Measurements from ENCODE around the gene FAM114A1.
A peak's percentile ranks its signal among the peaks of the same experiment; 100 is the strongest.

FAM114A1 gene

DNA sequence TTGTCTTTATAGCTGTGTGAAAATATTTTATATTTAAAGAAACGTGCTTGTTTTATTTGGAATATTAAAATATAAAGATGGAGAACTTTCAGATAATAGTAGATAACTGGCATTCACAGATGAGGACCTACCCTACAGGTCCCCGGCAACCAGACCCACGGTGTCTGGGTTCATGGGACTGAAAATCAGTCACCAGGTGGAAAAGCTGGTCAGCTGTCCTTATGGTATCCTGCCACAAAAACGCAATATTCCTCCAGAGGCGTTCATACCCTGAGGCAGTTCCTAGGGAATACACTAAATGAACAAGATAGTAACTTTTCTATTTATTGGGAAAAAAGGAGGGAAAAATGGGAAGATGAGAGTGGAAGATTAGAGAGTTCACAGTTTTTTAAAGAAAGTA, 12.1 kb upstream of the FAM114A1 start:
- POLR2A ChIA-PET = no interaction called here

DNA sequence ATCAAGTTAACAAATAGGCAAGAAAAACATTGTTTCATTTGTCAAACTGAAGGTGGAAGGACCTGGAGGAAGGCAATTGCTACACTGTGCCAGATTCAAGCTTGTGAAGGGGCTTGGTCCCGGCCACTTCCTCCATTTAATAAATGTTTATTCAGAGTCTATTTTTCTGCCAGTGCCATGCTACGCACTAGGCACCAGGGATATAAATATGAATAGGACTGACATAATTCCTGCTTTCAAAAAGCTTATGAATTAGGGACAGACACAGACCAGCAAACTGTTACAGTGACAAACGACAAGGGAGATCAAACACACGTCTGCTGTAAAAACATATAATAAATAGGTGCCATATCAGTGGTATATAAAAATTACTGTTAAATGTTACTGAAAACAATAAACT, 11.6 kb upstream of the FAM114A1 start:
- Histone ChIP-seq H3K4me3 (ENCODE audit: low read depth, low read length) (no peak overlapping the region), H3K9me3 (ENCODE audit: control insufficient read depth, insufficient read depth, low read depth, low read length) (no peaks in the 10 kb centered on the region), H3K4me1 (ENCODE audit: control insufficient read depth, insufficient read depth, low read length) (no peaks in the 10 kb centered on the region), H3K27ac (ENCODE audit: extremely low read depth, low read depth, low read length) (no peak overlapping the region), H3K36me3 (ENCODE audit: control insufficient read depth in 2 of 2, insufficient read depth in 1 of 2, low read length in 2 of 2) (no peaks in the 10 kb centered on the region)
- TF ChIP-seq ZNF335 (tag by site-specific recombination; conservative IDR thresholded peaks at IDR 0.05) (0 out of 2 replicates have a peak, but pooled peaks have one; percentile 57), ZNF658 (tag by site-specific recombination; IDR thresholded peaks at IDR 0.05) (no peak)
- CTCF ChIA-PET = interaction anchor here (0.5 to 2.1 kb wide), 10 partner anchors 28 to 794 kb away, joined by 3 to 10 read pairs (median 3); partner anchors contain the start of gene TLR1
- POLR2A ChIA-PET = no interaction called here

More for the DNA sequence above, 12.1 kb upstream of the FAM114A1 start:
- Histone ChIP-seq H3K4me1 (ENCODE audit: control insufficient read depth, insufficient read depth, low read length) (no peaks in the 10 kb centered on the region), H3K27ac (ENCODE audit: extremely low read depth, low read depth, low read length) (no peak overlapping the region), H3K36me3 (ENCODE audit: control insufficient read depth in 2 of 2, insufficient read depth in 1 of 2, low read length in 2 of 2) (no peaks in the 10 kb centered on the region), H3K4me3 (ENCODE audit: low read depth, low read length) (no peak overlapping the region), H3K9me3 (ENCODE audit: control insufficient read depth, insufficient read depth, low read depth, low read length) (no peaks in the 10 kb centered on the region)
- CTCF ChIA-PET = interaction anchor here (0.6 to 2.1 kb wide), 13 partner anchors 23 to 793 kb away, joined by 3 to 10 read pairs (median 3); partner anchors contain the start of gene TLR1
- TF ChIP-seq PRDM1 (tag by site-specific recombination; IDR thresholded peaks at IDR 0.05) (peak; percentile 57), ZNF394 (tag by site-specific recombination; IDR thresholded peaks at IDR 0.05; ENCODE audit: borderline replicate concordance) (no peak)

DNA sequence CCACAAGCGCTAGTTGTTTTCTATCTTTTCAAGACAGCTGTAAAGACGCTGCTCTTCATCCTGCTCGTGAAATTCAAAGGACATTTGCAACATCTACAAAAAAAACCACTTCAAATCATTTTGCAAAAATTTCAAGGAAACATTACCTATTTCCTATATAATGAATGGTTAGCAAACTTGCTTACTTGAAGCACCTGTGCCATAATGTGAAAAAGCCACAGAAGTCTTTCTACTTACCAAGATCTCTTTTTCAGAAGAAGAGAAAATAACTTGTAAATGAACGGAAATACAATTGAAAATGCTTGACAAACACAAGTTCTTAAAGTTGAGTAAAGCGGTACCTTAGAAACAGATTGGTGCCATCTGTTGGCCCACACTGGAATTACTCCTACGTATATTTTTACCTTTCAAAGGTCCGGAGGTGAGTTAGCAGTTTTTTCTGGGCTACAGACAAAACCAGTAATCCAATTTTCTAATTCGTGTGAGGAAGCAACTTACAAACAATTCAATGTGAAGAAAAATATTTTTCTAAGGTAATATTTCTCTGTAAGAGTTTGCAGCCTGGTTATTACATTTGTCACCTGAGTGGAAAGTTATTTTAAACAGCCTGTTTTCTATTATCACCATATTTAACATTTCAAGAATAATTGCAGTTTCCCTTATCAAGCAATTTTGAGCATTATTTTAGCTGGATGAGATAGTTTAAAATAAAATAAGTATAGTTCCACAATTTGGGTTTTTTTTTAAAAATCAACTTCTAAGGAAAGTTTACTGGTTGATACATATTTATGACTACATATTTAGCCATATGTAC, 10.9 kb upstream of the FAM114A1 start, which contains the start of gene TLR6:
TLR6 (minus strand) TSS at position 294 of the 814 bp plus-strand sequence. CDS start 27,344 bp downstream, outside the sequence.
- Histone ChIP-seq H3K36me3 (ENCODE audit: control insufficient read depth in 2 of 2, insufficient read depth in 1 of 2, low read length in 2 of 2) (no peaks in the 10 kb centered on the region), H3K27ac (ENCODE audit: extremely low read depth, low read depth, low read length) (no peak within 1 kb of the TSS), H3K4me1 (ENCODE audit: control insufficient read depth, insufficient read depth, low read length) (no peaks in the 10 kb centered on the region), H3K4me3 (ENCODE audit: low read depth, low read length) (no peak within 1 kb of the TSS), H3K9me3 (ENCODE audit: control insufficient read depth, insufficient read depth, low read depth, low read length) (no peaks in the 10 kb centered on the region)
- ChIA-PET POLR2A (no interaction called here), CTCF (interaction anchor here (0.5 to 2.1 kb wide), 12 partner anchors 13 to 794 kb away, joined by 3 to 10 read pairs (median 4); partner anchors contain the start of gene TLR1)
- TF ChIP-seq RBAK (tag by site-specific recombination; IDR thresholded peaks at IDR 0.05) (no peak), ZNF707 (tag by site-specific recombination; IDR thresholded peaks at IDR 0.05) (no peak), ZEB2 (tag by site-specific recombination; IDR thresholded peaks at IDR 0.05) (0 out of 2 replicates have a peak, but pooled peaks have one; percentile 27), ZNF654 (tag by site-specific recombination; IDR thresholded peaks at IDR 0.05; ENCODE audit: low read depth) (peak; percentile 47), ZNF341 (tag by site-specific recombination; IDR thresholded peaks at IDR 0.05; ENCODE audit: low read depth) (no peak), ZNF660 (tag by site-specific recombination; IDR thresholded peaks at IDR 0.05) (peak; percentile 55; the same call in 1 of the 2 replicates), ZNF175 (tag by site-specific recombination; IDR thresholded peaks at IDR 0.05) (no peak), ZNF157 (tag by site-specific recombination; IDR thresholded peaks at IDR 0.05) (no peak), ZNF366 (tag by site-specific recombination; conservative IDR thresholded peaks at IDR 0.05) (peak; percentile 27; the same call in 1 of the 2 replicates)
- TF ChIP-seq, protein P1, sequence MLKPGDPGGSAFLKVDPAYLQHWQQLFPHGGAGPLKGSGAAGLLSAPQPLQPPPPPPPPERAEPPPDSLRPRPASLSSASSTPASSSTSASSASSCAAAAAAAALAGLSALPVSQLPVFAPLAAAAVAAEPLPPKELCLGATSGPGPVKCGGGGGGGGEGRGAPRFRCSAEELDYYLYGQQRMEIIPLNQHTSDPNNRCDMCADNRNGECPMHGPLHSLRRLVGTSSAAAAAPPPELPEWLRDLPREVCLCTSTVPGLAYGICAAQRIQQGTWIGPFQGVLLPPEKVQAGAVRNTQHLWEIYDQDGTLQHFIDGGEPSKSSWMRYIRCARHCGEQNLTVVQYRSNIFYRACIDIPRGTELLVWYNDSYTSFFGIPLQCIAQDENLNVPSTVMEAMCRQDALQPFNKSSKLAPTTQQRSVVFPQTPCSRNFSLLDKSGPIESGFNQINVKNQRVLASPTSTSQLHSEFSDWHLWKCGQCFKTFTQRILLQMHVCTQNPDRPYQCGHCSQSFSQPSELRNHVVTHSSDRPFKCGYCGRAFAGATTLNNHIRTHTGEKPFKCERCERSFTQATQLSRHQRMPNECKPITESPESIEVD (tag by site-specific recombination; IDR thresholded peaks at IDR 0.05) = 0 out of 2 replicates have a peak, but pooled peaks have one; percentile 7

DNA sequence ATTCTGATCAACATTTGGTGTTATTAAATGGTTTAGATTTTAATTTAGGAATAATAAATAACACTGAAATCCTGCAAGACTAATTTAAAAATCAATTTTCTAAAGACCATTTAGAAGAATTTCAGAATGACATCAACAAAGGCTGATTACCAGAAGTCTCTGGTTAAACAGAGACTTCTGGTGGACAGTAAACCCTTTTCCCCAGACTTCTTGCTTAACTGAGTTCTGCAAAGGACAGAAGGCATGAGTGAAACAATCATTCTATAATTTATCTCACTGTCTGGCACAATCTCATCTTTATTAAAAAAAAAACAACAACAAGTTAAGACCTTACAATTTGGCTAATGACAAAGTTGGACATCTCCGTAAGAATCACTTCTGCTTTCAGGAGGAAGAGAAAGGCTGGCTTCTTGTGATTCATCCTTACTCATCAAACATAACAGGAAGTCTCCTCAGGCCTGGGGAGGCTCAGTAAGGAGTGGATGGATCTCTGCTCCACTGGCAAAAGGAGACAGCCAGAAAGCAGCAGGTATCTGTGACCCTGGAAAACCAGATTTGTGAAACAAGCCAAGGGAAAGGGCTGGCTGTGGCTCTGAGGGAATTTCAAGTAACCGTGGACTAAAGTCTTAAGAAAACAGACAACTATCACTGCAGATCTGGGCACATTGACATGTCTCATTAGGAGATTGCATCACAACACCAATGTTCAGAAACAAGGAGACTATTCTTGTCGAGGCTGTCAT, 10.1 kb upstream of the FAM114A1 start:
- no peaks in the 10 kb centered on the region for H3K36me3 ChIP-seq (ENCODE audit: control insufficient read depth in 2 of 2, insufficient read depth in 1 of 2, low read length in 2 of 2)
- H3K27ac ChIP-seq (ENCODE audit: extremely low read depth, low read depth, low read length) = no peak overlapping the region
- no peaks in the 10 kb centered on the region for H3K9me3 ChIP-seq (ENCODE audit: control insufficient read depth, insufficient read depth, low read depth, low read length)
- no peaks in the 10 kb centered on the region for H3K4me1 ChIP-seq (ENCODE audit: control insufficient read depth, insufficient read depth, low read length)
- POLR2A ChIA-PET = no interaction called here
- CTCF ChIA-PET = interaction anchor here (0.6 to 0.8 kb wide), 3 partner anchors 247 to 608 kb away, joined by 3 to 8 read pairs (median 4); no protein-coding TSS in a partner anchor
- H3K4me3 ChIP-seq (ENCODE audit: low read depth, low read length) = no peak overlapping the region
- TF ChIP-seq, protein P2, sequence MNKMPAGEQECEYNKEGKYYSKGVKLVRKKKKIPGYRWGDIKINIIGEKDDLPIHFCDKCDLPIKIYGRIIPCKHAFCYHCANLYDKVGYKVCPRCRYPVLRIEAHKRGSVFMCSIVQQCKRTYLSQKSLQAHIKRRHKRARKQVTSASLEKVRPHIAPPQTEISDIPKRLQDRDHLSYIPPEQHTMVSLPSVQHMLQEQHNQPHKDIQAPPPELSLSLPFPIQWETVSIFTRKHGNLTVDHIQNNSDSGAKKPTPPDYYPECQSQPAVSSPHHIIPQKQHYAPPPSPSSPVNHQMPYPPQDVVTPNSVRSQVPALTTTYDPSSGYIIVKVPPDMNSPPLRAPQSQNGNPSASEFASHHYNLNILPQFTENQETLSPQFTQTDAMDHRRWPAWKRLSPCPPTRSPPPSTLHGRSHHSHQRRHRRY (tag by site-specific recombination; IDR thresholded peaks at IDR 0.05) = no peak
- TF ChIP-seq ZNF76 (tag by site-specific recombination; IDR thresholded peaks at IDR 0.05; ENCODE audit: borderline replicate concordance, low read depth) = no peak
- TF ChIP-seq, protein P3, sequence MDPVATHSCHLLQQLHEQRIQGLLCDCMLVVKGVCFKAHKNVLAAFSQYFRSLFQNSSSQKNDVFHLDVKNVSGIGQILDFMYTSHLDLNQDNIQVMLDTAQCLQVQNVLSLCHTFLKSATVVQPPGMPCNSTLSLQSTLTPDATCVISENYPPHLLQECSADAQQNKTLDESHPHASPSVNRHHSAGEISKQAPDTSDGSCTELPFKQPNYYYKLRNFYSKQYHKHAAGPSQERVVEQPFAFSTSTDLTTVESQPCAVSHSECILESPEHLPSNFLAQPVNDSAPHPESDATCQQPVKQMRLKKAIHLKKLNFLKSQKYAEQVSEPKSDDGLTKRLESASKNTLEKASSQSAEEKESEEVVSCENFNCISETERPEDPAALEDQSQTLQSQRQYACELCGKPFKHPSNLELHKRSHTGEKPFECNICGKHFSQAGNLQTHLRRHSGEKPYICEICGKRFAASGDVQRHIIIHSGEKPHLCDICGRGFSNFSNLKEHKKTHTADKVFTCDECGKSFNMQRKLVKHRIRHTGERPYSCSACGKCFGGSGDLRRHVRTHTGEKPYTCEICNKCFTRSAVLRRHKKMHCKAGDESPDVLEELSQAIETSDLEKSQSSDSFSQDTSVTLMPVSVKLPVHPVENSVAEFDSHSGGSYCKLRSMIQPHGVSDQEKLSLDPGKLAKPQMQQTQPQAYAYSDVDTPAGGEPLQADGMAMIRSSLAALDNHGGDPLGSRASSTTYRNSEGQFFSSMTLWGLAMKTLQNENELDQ (tag by site-specific recombination; IDR thresholded peaks at IDR 0.05; ENCODE audit: low read depth) = no peak
- no peak for TF ChIP-seq ZNF175 (tag by site-specific recombination; IDR thresholded peaks at IDR 0.05)
- no peak for TF ChIP-seq ZNF768 (tag by site-specific recombination; IDR thresholded peaks at IDR 0.05)

Measured in HEK293 (cell line).